HG02759 (cell line): ENCODE results near the gene GTF2F2.

Experiments used
- ATAC-seq: cut with Tn5 transposase; IDR thresholded peaks from one replicate; pipeline ENCODE4 v1.9.1; 2021; ENCODE audit warnings: mild to moderate bottlenecking, moderate library complexity; ENCODE audit not compliant: unreplicated experiment

Gene GTF2F2, protein sequence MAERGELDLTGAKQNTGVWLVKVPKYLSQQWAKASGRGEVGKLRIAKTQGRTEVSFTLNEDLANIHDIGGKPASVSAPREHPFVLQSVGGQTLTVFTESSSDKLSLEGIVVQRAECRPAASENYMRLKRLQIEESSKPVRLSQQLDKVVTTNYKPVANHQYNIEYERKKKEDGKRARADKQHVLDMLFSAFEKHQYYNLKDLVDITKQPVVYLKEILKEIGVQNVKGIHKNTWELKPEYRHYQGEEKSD

GRCh38 chr13:45119991-45120864, at the start of gene GTF2F2:
GTF2F2 (plus strand) TSS chr13:45120510; CDS start chr13:45120656, 146 bp downstream.
- ATAC-seq, result peak; percentile 79

GRCh38 chr13:45073809-45074208, 46.5 kb upstream of the GTF2F2 start:
- ATAC-seq, result no peak

GRCh38 chr13:45074721-45075120, 45.6 kb upstream of the GTF2F2 start:
- ATAC-seq, result no peak

DNA sequence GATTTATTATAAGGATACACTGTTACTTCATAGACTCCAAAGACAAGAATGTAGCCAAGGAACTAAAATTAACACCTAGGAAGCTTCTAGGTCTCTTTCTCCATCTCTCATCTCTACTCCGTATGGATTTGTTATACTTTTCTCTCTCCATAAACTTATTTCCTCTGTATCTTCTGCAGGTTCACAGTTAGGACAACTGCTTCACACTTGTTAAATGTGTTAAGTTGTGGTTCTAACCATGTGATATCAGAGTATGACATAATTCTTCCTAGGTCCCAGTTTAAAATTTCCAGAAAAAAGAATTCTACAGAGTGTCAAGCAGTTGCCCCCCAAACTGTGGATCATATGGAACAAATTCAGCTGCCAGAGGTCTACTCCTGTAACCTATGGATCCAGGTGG, 42.3 kb upstream of the GTF2F2 start:
- no peak for ATAC-seq

DNA sequence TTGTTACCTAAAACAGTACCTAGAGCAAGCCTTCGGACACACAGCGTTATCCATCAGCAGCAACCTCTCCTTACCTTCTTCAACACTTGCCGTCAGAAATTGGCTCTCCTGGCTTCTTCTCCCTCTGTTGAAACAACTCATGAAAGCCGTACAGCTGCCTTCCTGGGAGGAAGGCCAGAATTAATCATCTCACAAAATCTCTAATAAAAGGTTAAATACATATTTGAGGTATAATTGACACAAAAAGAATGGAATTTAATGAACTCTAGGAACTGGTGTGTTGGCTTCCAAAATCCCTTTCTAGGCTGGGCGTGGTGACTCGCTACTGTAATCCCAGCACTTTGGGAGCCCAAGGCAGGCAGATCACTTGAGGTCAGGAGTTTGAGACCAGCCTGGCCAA, 37.3 kb upstream of the GTF2F2 start:
- no peak for ATAC-seq

- no peak for ATAC-seq
These were observed 35.8 kb upstream of the GTF2F2 start for GRCh38 chr13:45084515-45084914.

- no peak for ATAC-seq
These were observed 33.8 kb upstream of the GTF2F2 start for GRCh38 chr13:45086484-45086883.

DNA sequence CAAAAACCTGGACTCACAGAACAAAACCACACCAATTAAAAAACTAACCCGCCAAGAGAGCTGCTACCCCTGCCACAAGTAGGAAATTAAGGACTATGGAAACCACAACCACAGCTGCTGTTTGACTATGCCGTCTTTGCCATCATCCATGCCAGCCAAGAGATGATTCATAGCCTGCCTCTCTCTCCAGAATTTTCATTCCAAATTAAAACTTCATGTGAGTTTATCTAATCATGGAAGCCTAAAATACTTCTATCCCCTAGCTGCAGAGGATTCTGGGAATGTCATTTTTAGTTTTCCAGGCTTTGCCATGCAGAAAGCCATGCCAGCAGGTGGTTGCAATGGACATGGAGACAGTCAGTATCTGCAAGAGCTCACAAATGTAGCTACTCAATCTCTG, 27.6 kb upstream of the GTF2F2 start:
- ATAC-seq, result no peak

GRCh38 chr13:45100573-45101262, 19.6 kb upstream of the GTF2F2 start:
- ATAC-seq, result no peak

- ATAC-seq, result no peak
These were observed 18.8 kb upstream of the GTF2F2 start for GRCh38 chr13:45101327-45102018.

DNA sequence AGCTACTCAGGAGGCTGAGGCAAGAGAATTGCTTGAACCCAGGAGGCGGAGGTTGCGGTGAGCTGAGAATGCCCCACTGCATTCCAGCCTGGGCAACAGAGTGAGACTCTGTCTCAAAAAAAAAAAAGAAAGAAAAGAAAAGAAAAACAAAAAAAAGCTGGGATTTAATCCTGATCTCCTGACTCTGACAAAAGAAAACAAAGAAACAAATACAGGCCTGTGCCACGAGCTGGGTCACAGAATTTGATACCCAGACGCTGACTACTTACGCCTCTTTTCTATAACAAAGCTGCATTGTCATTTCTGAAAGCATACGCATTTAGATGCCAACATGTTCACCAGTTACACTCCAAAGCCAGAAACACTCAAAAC, 18.2 kb upstream of the GTF2F2 start:
- ATAC-seq, result no peak

DNA sequence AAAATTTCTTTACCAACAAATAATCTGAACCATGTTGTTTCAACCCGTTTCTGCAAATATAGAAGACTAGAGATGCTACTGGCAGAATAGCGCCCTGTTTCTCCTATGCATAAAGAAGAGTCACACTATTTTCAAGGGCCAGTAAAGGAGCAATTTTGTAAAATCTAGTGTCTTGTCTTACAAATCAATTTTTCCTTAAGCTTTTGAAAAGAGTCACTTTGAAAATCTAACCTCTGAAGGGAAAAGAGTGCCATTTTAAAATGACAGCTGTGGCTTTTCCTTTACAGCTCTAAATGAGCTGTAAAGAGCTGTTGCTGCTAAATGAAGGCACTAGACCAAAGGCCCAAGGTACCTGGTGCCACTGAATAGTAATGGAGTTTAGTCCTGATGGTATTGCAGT, 16.9 kb upstream of the GTF2F2 start:
- no peak for ATAC-seq

DNA sequence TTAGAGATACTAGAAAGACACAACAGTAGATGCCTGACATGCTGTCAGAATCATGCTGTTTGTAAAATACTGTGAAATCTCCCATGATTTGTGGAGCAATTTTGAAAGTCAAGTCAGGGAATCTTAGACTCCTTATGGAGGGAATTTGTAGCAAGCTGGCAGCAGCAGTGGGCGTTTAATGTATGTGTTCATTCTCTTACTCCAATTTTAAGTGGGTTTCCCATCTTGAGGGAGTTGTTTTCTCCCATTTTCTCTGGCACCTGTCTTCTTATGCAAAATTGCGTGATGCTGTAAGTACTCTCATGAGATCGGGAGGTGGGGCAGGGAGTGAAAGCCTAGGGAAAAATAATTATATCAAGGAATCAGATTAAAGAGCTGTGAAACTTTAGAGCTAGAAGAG, 16.0 kb upstream of the GTF2F2 start:
- ATAC-seq, result no peak

- no peak for ATAC-seq
These were observed 14.4 kb upstream of the GTF2F2 start for GRCh38 chr13:45105895-45106294.

DNA sequence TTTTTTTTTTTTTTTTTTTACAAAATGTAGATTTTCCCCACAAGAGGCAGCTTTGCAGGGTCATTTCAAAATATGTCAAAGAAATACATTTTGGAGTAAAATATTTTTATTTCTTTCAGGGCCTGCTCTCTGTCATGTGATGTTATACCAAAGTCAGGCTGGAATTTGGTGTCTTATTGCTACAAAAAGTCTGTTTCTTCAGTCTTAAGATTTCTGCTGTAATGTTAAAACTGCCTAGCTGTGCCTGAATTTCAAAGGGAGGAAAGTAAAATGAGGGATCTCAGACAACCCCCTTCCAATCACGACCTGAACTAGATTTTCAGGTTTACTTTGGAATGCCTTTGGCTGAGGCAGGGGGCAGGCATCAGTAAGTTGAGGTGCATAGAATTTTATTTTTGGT, 12.8 kb upstream of the GTF2F2 start:
- ATAC-seq, result no peak

- peak; percentile 43 for ATAC-seq
These were observed 11.6 kb upstream of the GTF2F2 start for GRCh38 chr13:45108716-45109101.

DNA sequence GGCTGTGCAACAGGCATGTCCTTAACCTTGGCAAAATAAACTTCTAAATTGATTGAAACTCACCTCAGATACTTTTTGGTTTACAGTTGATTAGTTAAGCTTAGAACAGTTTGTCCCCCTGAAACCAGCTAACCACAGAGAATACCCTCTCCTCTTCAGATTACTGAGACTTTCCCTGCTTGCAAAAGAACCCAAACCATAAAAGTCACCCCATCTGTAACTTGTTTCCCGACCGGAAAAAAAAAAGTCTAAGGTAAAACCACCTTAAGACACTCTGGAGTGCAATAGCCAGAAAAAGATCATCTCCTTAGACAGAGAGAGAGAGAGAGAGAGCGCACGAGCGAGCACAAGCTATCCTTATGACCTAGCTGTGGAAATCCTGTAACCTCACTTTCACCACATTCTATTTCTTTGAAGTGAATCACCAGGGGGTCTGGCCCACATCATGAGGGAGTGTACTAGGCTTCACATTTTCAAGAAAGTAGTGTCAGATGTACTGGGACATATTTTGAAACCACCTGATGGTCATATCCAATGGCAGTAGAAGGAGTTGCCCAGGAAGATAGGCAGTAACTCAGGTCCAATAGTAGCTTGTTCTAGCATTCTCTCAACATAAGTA, 11.1 kb upstream of the GTF2F2 start:
- ATAC-seq, result peak; percentile 85

- ATAC-seq, result no peak
These were observed 6.8 kb upstream of the GTF2F2 start for GRCh38 chr13:45113233-45114224.

- peak; percentile 38 for ATAC-seq
These were observed 780 bp upstream of the GTF2F2 start for GRCh38 chr13:45119469-45119990.
